ENCODE data around the gene MICAL3.

DNA sequence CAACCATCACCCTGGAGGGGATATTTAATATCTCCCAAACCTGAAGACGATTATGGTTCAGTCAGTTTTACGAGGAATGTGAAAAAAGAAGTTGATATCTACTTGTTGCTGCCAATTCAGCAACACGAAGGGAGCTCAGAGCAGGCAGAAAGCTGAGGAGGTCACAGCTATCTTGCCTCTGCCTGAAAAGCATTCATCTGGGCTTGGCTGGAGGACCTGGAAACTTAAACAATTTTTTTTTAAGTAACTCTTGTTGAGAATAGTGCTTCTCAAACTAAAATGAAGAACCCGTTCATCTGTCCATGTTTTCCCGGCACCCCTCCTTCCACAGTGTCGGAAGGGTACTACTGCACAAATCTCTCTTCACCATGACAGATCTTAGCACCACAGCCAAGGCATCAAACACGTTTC, 98.9 kb downstream of the MICAL3 start:
- TF ChIP-seq, protein P1, sequence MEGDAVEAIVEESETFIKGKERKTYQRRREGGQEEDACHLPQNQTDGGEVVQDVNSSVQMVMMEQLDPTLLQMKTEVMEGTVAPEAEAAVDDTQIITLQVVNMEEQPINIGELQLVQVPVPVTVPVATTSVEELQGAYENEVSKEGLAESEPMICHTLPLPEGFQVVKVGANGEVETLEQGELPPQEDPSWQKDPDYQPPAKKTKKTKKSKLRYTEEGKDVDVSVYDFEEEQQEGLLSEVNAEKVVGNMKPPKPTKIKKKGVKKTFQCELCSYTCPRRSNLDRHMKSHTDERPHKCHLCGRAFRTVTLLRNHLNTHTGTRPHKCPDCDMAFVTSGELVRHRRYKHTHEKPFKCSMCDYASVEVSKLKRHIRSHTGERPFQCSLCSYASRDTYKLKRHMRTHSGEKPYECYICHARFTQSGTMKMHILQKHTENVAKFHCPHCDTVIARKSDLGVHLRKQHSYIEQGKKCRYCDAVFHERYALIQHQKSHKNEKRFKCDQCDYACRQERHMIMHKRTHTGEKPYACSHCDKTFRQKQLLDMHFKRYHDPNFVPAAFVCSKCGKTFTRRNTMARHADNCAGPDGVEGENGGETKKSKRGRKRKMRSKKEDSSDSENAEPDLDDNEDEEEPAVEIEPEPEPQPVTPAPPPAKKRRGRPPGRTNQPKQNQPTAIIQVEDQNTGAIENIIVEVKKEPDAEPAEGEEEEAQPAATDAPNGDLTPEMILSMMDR (IDR thresholded peaks at IDR 0.05; ENCODE audit: insufficient read depth, low read length): no peak
- TF ChIP-seq POLR2AphosphoS5 (IDR thresholded peaks at IDR 0.05; ENCODE audit: low read depth): no peak
- TF ChIP-seq, protein P2, sequence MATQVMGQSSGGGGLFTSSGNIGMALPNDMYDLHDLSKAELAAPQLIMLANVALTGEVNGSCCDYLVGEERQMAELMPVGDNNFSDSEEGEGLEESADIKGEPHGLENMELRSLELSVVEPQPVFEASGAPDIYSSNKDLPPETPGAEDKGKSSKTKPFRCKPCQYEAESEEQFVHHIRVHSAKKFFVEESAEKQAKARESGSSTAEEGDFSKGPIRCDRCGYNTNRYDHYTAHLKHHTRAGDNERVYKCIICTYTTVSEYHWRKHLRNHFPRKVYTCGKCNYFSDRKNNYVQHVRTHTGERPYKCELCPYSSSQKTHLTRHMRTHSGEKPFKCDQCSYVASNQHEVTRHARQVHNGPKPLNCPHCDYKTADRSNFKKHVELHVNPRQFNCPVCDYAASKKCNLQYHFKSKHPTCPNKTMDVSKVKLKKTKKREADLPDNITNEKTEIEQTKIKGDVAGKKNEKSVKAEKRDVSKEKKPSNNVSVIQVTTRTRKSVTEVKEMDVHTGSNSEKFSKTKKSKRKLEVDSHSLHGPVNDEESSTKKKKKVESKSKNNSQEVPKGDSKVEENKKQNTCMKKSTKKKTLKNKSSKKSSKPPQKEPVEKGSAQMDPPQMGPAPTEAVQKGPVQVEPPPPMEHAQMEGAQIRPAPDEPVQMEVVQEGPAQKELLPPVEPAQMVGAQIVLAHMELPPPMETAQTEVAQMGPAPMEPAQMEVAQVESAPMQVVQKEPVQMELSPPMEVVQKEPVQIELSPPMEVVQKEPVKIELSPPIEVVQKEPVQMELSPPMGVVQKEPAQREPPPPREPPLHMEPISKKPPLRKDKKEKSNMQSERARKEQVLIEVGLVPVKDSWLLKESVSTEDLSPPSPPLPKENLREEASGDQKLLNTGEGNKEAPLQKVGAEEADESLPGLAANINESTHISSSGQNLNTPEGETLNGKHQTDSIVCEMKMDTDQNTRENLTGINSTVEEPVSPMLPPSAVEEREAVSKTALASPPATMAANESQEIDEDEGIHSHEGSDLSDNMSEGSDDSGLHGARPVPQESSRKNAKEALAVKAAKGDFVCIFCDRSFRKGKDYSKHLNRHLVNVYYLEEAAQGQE (IDR thresholded peaks at IDR 0.05; ENCODE audit: insufficient replicate concordance, low read depth): no peak
